ENCODE results near the gene RASGRF2.

RASGRF2 gene

GRCh38 chr5:81171769-81172168 is 211.6 kb downstream of the RASGRF2 start:
- no peak for TF ChIP-seq CTCF (IDR thresholded peaks at IDR 0.05)
- no peak for TF ChIP-seq ZFX (IDR thresholded peaks at IDR 0.05; ENCODE audit: borderline replicate concordance)
- H3K27ac ChIP-seq: no peak overlapping the region

GRCh38 chr5:81172710-81173109 is 212.5 kb downstream of the RASGRF2 start:
- no peak for TF ChIP-seq ZFX (IDR thresholded peaks at IDR 0.05; ENCODE audit: borderline replicate concordance)
- TF ChIP-seq CTCF (IDR thresholded peaks at IDR 0.05): no peak
- H3K27ac ChIP-seq: no peak overlapping the region

GRCh38 chr5:81177061-81177460 is 216.9 kb downstream of the RASGRF2 start:
- H3K27ac ChIP-seq: no peak overlapping the region
- no peak for TF ChIP-seq CTCF (IDR thresholded peaks at IDR 0.05)
- TF ChIP-seq ZFX (IDR thresholded peaks at IDR 0.05; ENCODE audit: borderline replicate concordance): no peak

GRCh38 chr5:81179959-81180358 is 219.8 kb downstream of the RASGRF2 start:
- no peak overlapping the region for H3K27ac ChIP-seq
- no peak for TF ChIP-seq CTCF (IDR thresholded peaks at IDR 0.05)
- no peak for TF ChIP-seq ZFX (IDR thresholded peaks at IDR 0.05; ENCODE audit: borderline replicate concordance)

- TF ChIP-seq CTCF (IDR thresholded peaks at IDR 0.05): no peak
- no peak for TF ChIP-seq ZFX (IDR thresholded peaks at IDR 0.05; ENCODE audit: borderline replicate concordance)
- no peak overlapping the region for H3K27ac ChIP-seq
These were observed 220.8 kb downstream of the RASGRF2 start for GRCh38 chr5:81180780-81181460.

GRCh38 chr5:81181576-81182316 is 221.6 kb downstream of the RASGRF2 start:
- TF ChIP-seq ZFX (IDR thresholded peaks at IDR 0.05; ENCODE audit: borderline replicate concordance) (no peak), CTCF (IDR thresholded peaks at IDR 0.05) (no peak)
- H3K27ac ChIP-seq: no peak overlapping the region
